Measurements from ENCODE around the gene HS6ST1. TPM values are rescaled to one million over a fixed set of nuclear protein-coding genes. Genes with fewer than 3 reads are reported as not detected.
"Not testable (repeated sequence)": the region's sequence is repeated elsewhere in the genome, so short reads cannot be mapped to it uniquely, and the experiment has no call there.

HS6ST1 gene
- total RNA-seq, 1 donor from 2014 or later = 14.4 TPM

DNA sequence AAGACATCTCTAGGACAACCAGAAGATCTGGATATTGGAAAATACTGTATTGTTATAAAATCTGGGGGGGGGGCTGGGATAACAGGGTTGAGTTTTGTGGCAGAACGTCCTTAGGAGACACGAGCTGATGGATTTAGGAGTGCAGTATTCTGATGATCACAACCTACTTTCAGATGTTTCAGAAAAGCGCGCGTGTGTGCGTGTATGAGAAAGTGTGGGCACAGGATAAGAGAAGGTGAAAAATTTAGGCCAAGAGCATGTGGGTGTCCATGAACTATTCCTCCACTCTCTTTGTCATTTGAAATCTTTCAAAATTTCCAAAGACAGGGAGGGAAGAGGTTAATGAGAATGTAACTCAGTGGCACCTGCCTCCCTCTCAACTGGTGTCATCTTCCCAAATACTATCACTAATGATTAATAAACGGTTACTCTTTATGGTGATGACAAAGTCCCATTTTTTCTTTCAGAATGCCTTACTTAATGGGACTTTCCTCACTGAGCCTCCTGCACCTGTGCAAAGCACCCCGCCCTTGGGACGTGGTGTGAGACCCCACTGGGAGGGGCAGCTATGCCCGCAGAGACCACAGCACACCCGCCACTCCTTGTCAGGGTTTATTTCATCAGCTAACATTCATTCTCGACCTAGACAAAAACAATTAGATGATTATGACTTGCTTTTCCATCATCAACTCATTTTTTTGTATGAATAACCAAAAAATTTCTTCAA, 53.6 kb downstream of the HS6ST1 start:
- intact Hi-C loops (cut with DNase I) = no loop called here
- no peak for DNase-seq (ENCODE audit: low spot score)

DNA sequence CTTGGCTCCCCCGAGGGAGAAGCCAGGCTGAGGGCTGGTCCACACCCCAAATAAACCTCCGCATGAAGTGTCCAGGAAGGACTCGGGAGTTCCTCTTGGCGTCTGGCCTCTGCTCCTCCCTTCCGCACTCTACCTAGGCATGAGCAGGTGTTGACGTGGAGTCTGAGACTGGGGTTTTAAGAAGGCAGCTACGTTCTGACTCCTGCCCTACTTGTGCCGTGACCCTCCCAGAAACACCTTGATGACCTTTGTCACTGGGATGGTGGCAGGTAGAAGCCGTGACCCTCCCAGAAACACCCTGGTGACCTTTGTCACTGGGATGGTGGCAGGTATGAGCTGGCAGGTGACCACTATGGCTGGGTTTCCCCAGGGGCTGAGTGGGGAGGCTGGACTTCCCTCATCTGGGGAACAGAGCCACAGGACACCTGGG, 54.8 kb downstream of the HS6ST1 start:
- peak; percentile 68 for DNase-seq (ENCODE audit: low spot score)
- intact Hi-C loops (cut with DNase I) = no loop called here

DNA sequence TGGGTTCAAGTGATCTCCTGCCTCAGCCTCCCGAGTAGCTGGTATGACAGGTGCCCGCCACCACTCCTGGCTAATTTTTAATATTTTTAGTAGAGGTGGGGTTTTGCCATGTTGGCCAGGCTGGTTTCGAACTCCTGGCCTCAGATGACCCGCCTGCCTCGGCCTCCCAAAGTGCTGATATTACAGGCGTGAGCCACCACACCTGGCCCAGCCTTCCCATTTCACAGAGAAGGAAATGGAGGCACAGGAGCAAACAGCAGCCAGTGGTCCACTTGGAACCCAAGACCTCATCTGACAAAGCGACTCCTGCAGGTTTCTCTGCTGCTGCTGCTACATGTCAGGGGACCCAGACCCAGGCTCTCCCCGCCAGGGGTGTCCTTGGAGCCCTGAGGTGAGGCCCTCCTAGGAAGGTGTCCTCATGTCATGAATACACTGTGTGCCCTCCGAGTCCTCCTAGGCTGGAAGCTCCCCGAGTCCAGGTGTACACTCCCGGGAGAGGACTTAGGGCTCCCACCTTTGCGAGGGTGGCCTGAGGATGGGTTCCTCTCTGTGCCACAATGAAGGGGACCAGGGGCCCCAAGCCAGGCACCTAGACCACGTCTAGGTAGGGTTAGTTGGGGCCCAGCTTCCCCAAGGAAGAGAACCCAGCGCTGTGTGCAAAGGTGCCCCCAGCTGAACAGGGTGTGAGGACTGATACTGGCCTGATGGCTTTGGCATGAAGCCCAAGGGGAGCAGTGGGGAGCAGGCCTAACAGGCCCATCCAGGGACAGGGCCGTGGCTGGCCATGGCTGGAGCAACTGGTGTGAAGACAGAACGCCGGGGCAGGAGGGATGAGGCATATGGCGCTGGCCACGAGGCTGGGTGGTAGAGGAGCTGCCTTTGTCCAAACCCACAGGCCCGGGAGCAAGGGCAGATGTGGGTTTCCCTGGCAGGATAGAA, 56.1 kb downstream of the HS6ST1 start:
- intact Hi-C loops (cut with DNase I) = no loop called here

DNA sequence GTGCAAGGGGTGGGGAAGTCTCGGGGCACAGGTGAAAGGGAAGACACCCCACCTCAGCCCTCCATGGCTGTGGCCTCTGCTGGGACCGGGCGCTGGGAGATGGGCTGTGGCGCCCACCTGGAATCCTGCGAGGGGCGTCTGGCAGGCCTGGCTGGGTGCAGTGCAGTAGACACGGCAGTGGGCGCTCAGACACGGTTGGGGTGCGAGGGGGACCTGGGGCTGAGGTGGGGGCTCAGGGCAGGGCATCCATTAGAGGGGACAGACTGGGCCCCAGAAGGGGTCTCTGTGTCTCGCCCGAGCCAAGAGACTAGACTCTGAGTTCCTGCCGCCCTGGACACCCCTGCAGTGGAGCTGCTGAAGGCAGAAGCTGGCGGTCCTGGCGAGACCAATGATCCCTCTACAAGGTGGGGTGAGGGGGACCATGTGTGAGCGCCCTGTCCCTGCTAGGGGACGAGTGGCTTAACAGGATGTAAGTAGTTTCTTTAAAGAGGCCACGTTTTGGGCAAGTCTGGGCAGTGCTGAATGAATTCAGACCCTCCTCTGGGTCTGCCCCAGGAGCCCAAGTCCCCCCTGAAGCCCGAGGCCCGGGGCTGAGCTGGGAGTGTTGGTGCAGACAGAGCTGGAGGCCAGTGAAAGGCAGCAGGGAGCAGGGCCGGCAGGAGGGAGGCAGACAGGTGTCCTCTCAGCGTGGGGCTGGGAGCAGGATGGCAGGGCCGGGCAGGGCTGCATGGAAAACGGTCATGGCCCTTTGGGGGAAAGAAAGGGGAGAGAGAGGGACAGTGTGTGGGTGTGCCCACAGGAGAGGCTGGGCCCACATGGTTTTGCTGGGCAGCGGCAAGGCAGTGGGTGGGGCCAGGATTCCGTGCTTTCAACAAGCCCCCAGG, 57.2 kb downstream of the HS6ST1 start:
- intact Hi-C loops (cut with DNase I) = no loop called here
- DNase-seq (ENCODE audit: low spot score) = peak; percentile 43

More for the DNA sequence above, 56.1 kb downstream of the HS6ST1 start:
- peak; percentile 56 for DNase-seq (ENCODE audit: low spot score)

DNA sequence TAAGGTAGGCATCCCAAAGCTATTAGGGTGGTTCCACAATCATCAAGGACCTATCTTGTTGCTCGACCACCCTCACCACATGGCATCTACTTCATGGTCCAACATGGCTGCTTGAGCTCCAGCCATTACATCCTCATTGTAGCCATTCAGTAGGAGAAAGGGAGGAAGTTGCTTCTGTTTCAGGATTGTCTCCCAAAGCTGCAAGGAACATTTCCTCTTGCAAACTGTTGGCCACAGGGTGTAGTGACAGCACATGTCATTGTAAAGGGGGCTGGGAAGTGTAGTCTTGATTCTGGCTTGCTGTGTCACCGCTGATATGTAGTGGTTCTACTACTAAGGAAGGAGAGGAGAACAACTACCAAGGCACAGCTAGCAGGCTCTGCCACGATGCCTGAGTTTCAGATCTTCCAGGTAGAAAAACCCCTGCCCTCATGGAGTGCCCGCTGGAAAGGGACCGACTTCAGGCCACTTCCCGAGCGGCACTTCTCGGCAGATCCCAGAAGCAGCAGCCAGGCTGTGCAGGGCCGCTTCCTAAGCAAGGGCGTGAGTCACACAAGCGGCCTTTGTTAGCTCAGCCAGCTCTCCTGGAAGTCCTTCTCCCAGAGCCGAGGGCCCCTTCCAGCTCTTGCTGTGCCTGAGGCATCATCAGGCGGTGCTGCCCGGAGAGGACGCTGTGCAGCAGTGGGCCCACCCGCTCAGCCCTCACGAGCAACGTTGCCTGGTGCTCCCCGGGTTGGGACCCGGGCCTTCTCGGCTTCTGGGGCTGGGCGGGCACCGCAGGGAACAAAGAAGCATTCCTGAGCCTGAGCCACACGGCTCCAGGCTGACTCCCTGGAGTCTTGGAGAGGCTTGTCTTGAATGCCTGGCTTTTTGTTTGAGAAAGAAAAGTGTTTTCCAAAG, 58.2 kb downstream of the HS6ST1 start:
- intact Hi-C loops (cut with DNase I) = no loop called here
- no peak for DNase-seq (ENCODE audit: low spot score)

DNA sequence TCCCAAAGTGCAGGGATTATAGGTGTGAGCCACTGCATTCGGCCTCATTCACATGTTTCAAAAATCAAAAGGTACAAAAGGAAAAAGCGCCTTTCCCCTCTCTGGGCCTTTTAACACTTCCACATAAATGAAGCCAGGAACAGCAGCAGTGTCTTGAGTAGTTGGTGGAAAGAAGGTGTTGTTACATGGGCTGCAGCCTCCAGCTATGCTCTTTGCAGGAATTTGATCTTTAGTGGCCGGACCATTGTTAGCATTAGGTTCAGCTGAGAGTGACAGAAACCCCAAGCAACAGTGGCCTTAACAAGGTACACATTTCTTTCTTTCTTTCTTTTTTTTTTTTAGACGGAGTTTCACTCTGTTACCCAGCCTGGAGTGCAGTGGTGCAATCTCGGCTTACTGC, 59.1 kb downstream of the HS6ST1 start:
- intact Hi-C loops (cut with DNase I) = no loop called here
- DNase-seq (ENCODE audit: low spot score) = no peak

DNA sequence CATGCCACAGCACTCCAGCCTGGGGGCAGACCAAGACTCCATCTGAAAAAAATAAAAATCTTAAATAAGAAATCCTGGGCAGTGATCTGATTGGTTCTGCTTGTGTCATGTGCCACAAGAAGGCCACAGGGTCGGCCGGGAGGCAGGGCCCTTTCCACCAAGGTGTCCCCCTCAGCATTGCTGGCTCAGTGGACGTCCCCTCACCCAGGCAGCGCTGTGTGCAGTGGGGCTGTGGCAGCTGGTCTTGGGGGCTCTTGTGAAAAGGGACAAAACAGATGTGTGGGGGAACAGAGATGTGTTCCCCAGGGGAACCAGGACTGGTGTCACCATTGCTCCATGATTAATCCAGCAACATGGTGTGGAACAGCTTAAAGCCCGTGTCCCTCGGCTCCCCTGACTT, 60.5 kb downstream of the HS6ST1 start:
- intact Hi-C loops (cut with DNase I) = no loop called here
- DNase-seq (ENCODE audit: low spot score) = no peak

DNA sequence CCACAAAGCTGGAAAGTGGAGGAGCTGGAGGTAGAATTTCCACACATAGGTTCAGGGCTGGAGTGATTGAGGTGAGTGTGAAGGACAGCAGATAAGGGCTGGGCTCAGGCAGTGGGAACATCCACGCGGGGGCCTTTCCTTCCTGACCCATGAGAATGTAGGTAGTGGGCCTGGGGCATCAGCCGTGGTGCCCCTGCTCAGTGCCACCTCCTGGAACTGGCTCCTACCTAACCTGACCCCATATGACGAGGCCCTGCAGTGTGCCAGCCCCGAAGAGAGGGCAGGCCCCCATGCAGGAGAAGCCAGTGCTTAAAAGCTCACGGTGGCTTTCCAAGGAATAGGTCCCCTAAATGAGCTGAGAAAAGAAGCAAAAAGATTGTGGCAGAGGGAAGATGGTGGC, 66.2 kb downstream of the HS6ST1 start:
- no peak for DNase-seq (ENCODE audit: low spot score)
- intact Hi-C loops (cut with DNase I) = no loop called here

DNA sequence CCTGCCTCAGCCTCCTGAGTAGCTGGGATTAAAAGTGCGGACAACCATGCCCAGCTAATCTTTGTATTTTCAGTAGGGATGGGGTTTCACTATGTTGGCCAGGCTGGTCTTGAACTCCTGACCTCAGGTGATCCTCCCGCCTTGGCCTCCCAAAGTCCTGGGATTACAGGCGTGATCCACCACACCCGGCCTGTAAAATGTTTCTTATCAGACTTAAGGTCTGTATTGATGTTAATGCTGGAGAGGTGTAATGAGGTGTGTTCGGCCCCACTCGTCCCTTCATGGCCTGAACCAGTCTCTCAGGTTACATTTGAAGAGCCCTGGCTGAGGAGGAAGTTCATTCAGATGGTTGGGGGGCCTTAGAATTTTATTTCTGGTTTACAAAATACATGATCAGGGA, 66.6 kb downstream of the HS6ST1 start:
- DNase-seq (ENCODE audit: low spot score); intact Hi-C loops (cut with DNase I): not testable (repeated sequence)

DNA sequence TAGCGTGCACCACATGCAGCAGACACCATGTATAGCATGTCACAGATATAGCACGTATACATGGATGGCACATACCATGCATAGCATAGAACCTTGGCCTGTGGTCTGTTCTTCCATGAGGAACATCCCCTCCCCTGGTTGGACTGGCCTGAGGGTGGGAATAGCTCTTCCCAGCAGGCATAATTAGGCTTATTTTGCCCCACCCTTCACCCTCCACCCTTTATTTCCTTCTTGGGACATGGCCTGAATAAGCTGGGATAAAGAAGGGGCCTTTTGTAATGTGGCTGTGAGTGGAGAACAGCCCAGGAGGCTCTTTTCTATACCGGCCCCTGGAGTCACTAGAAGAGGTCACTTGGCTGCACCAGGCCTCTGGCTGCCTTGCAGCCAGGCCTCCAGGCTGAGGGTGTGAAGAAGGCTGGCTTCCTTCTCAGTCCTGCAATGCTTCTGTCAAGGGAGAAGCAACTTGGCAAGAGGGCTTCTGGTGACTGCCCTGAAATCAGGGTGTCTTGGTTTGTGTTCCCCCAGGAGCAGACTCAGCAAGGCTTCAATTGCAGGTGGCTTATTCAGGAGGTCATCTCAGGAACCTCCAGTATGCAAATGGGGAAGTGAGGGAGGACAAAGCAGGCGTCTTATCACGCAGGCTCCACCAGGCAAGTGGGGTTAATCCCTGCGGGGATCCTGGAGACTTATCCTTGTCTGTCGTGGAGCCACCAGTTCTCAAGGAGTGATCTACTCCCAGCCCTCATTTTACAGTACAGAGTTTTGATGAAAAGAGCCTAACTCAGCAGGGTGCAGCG, 68.2 kb downstream of the HS6ST1 start:
- no peak for DNase-seq (ENCODE audit: low spot score)
- intact Hi-C loops (cut with DNase I) = no loop called here

DNA sequence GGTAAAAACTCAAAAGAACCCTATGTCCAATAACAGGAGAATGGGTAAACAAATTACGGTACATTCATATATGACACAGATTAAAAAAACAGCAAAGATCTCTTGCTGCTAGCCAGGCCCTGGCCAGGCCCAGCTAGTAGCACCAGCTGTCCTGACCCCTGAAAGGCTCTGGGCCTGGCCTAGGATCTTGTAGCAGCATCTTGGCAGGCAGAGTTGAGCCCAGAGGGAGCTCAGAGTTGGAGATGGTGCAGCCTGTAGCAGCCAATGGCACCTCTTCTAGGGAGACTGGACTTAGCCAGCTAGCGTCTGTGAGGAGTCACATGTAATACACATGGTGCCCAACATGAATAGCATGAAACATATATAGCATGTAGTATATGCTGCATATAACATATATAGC, 69.1 kb downstream of the HS6ST1 start:
- intact Hi-C loops (cut with DNase I) = no loop called here
- no peak for DNase-seq (ENCODE audit: low spot score)

DNA sequence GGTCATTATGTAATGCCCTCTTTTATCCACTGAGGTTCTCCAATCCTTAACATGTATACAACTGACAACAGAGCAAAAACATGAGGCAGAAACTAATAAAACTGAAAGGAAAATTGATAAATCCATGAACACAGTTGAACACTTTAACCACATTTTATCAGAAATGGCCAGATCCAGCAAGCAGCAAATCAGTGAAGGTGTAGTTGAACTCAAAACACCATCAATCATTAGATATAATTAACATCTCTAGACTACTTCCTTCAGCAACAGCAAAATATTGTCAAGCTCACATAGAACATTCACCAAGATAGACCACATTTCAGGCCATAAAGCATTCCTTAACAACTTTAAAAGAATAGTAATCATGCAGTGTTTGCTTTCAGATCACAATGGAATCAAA, 72.9 kb downstream of the HS6ST1 start:
- no peak for DNase-seq (ENCODE audit: low spot score)
- intact Hi-C loops (cut with DNase I) = no loop called here

DNA sequence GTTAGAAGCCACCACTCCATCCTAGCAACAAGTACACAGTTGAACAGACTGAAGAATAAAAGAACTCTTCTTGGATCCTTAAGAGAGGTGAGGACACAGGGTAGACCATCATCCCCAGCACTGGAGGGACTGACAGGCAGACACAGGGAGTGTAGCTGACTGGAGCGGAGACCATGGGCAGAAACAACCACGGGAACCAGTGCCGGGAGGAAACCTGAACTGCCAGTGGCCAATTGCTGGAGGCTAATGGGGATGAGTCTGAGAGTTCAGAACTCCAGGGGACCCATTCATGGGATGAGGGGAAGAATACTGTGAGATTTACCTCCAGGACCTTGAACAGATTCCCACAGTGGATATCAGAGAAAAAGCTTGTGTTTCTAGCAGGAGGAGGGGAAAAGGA, 76.8 kb downstream of the HS6ST1 start:
- no peak for DNase-seq (ENCODE audit: low spot score)
- intact Hi-C loops (cut with DNase I) = no loop called here

DNA sequence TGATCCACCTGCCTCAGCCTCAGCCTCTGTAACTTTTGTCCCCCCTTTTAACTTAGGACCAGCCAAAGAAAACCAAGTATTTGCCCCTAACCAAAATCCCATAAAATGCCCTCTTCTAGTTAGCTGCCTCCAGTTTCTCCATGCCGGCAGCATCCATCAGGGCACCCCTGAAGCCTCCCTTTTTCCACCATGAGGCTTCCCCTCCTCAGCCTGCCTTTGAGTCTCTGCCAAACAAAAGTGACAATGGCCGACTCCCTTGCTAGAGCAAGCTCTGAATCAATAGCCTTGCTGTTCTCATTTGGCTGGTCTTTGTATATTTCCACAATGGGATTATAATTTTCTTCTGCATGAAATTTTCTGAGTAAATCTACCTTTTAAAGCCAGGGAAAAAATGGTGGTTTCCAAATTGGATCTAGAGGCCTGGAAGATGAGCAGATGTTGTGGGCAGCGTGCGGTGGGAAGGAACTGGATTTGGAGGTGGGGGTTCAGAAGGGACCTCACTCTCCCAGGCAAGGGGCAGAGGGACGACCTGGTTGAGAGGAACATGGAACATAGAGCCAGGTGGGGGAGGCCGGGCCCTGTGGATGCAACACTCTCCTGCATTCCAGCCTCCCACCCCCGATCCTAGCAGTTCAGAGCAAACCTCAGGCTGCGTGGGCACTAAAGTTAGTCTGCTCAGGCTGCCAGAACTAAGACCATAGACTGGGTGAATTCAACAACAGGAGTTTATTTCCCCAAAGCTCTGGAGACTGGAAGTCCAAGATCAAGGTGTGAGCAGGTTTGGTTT, 80.6 kb downstream of the HS6ST1 start:
- no peak for DNase-seq (ENCODE audit: low spot score)
- intact Hi-C loops (cut with DNase I) = loop anchor here (10.0 kb wide), 1 partner anchor 353 kb away; the partner anchor contains the start of gene AMMECR1L

DNA sequence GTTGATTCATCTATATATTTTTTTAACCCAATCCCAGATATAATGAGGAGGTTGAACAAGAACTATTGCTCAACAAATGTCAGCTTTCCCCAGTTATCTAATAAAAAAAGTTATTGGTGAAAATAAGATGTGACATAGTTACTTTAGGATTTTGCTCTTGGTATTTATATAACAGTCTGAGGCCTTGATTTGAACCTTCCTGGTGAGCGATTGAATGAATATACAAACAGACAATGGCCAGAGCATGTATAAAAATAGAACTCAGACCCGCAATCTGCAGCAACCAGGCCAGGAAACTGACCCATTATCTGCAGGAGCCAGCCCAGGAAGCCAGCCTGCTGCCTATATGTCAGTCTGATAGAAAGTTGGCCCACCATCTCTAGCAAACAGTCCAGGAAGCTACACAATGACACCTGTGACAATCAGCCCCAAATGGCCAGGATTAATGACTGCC, 81.6 kb downstream of the HS6ST1 start:
- DNase-seq (ENCODE audit: low spot score) = no peak
- intact Hi-C loops (cut with DNase I) = loop anchor here (10.0 kb wide), 1 partner anchor 352 kb away; the partner anchor contains the start of gene AMMECR1L

DNA sequence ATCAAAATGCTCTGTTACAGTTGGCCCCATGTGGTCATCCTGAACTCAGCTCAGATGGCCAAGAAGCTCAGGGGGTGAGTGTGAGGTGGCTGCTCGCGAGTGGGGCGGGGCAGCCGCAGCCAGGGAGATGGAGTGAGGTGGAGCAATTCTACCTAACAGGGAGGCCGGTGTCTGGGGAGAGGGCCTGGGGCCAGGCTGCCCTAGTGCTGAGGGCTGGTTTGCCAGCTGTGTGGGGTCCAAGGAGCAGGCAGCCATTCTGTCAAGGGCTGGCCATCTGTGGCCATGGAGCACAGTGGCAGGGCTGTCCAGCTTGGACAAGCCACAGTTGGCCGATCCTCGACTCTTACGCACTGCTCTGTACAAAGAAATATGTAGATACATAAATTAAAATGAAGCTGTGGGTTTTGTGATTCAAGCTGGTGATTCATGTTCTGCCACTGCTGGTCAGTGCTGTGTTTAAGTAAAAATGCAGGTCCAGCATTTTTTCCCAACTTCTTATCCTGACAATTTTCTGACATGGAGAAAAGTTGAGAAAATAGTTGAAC, 82.1 kb downstream of the HS6ST1 start:
- DNase-seq (ENCODE audit: low spot score) = no peak
- intact Hi-C loops (cut with DNase I) = loop anchor here (10.0 kb wide), 1 partner anchor 352 kb away; the partner anchor contains the start of gene AMMECR1L

DNA sequence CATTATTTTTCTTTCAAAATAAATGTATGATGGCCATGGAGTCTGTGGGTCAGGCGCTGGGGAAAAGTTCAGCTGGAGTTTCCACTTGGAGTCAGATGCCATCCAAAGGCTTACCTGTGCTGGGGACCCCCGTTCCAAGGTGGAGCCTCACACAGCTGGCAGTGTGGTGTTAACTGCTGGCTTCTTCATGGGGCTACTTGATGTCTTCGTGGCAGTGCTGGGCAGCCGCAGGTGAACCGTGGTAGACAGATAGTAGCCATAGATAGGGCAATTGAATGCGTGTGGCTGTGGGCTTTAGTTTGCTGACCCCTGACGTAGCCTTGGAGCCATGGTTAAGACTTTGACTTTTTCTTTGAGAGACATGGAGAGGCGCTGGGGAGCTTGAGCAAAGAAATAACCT, 83.1 kb downstream of the HS6ST1 start:
- intact Hi-C loops (cut with DNase I) = loop anchor here (10.0 kb wide), 1 partner anchor 351 kb away; the partner anchor contains the start of gene AMMECR1L
- no peak for DNase-seq (ENCODE audit: low spot score)

Data from cardiac septum (tissue), 1 donor.